GM19328 (cell line): ENCODE data around the gene TMEM255B.
"Not testable (repeated sequence)": the region's sequence is repeated elsewhere in the genome, so short reads cannot be mapped to it uniquely, and the experiment has no call there.

Experiments
- ATAC-seq: cut with Tn5 transposase; IDR thresholded peaks from one replicate; pipeline ENCODE4 v1.9.1; 2021; ENCODE audit warnings: mild to moderate bottlenecking, moderate library complexity; ENCODE audit not compliant: unreplicated experiment

TMEM255B gene

DNA sequence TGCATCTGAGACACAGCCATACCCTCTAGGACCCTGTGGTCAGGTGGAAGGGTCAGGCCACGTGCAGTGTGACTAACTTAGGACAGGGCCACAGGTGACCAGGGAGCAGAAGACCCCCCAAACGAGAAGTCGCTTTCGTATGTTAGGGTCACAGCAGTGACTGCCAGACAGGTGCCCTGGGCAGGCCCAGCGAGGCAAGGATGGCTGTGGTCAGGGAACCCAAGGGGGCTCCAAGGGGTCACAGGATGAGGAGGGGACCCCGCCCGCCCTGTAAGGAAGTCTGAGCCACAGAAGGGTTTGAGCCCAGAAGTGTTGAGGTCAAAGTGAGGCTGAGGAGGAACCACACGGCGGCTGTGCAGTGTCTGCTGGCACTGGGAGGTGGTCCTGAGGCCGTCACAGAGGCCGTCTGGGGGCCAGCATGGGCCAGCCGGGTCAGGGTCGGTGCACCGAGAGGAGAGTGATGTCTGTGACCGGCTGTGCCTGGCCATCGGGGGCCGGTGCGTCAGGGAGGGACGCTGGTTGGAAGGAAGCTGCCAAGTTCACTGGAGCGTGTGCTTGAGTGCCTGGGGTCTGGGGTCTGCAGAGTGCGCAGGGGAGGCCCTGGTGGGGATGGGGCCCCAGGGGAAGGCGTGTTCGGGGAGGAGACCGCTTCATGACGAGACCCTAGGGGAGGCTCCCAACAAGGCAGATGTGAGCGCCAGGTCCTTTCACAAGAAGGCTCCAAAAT lies 24.8 kb upstream of the TMEM255B start:
- no peak for ATAC-seq

- no peak for ATAC-seq
Measured at GRCh38 chr13:113734826-113735125, 24.2 kb upstream of the TMEM255B start.

GRCh38 chr13:113735194-113735593 lies 23.8 kb upstream of the TMEM255B start:
- no peak for ATAC-seq

GRCh38 chr13:113735750-113736149 lies 23.3 kb upstream of the TMEM255B start:
- ATAC-seq, result no peak

- ATAC-seq, result no peak
Measured at GRCh38 chr13:113736258-113736731, 22.7 kb upstream of the TMEM255B start.

- ATAC-seq, result no peak
Measured at GRCh38 chr13:113737803-113738202, 21.2 kb upstream of the TMEM255B start.

GRCh38 chr13:113739527-113740285 lies 19.3 kb upstream of the TMEM255B start:
- ATAC-seq, result no peak

- ATAC-seq, result no peak
Measured at GRCh38 chr13:113740286-113740556, 18.8 kb upstream of the TMEM255B start.

GRCh38 chr13:113740661-113741060 lies 18.4 kb upstream of the TMEM255B start:
- no peak for ATAC-seq

GRCh38 chr13:113741191-113741668 lies 17.8 kb upstream of the TMEM255B start:
- ATAC-seq, result no peak

DNA sequence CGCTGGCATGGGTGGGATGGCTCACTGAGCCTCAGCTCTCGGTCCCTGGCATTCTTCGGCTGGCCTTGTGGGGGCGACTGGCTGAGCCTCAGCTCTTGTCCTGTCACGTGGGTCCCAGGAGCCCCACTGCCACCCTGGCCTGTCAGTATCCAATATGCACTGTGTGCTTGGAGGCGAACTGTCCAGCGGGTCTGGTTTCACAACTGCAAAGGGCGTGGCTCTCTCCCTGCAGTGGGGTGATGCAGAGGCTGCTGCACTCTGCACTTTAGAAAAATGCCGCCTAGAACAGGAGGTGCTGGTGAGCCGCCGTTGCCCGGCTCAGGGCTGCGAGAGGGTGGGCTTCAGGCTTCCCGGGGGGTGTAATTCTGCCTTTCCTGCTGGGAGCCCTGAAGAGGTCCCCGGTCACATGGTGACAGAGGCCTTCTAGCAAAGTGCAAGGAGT lies 17.0 kb upstream of the TMEM255B start:
- no peak for ATAC-seq

DNA sequence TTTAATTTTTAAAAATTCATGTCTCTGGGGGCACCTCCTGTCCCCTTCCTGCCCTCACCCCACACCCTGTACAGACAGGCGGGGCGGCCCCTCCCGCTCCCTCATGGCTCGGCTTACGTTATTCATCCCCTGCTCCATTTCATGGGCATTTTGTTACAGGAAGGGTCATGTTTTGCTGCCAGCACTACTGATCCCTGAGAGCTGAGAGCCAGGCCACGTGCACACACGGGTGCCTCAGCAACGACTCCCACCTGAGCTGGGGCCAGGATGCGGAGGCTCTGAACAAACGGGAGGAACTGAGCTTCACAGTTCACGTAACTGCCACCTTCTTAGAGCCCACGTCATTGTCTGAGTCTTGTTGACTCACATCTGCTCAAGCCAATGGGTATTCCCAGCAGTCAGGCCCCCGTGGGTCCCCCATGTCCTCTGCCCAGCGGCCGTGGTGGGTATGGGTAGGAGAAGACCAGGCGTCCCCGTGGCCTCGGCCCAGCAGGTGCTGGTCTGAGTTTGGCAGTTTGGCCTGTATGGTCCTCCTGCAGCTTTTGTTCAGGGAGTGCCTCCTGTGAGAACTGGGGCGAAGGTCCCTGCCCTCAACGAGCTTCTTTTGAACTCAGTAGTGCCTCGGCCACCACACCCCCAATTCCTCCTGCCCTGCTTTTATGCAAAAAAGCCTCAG lies 16.4 kb upstream of the TMEM255B start:
- ATAC-seq, result no peak

GRCh38 chr13:113743366-113744195 lies 15.4 kb upstream of the TMEM255B start:
- no peak for ATAC-seq

DNA sequence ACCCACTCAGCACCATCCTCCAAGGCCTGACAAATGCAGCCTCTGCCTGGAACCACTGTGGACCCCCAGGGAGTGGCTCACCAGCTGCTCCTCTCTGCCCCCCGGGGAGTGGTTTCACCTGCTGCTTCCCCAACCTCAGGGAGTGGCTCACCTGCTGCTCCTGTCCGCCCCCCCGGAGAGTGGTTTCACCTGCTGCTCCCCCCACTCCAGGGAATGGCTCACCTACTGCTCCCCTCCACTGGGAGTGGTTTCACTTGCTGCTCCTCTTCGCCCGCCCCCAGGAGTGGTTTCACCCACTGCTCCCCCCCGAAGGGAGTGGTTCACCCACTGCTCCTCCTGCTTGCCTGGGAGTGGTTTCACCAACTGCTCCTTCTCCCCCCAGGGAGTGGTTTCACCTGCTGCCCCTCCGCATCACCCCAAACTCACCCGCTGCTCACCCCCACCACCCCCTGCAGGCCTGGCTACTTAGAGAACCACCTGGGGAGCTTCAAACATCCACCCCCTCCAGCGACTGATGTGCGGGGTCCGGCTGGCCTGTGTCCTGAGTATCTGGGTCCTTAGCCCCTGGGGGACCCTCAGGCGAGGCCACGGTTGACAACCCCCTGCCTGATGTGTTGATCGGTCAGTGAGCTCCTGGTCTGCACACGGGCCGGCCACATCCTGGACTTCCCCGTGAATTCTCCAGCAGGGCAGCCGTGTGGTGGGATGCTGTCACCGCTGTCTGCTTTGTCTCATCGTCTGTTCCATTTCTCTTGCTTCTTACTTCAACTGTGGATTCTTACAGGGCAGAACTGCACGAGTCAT lies 14.6 kb upstream of the TMEM255B start:
- no peak for ATAC-seq

GRCh38 chr13:113745059-113745458 lies 14.0 kb upstream of the TMEM255B start:
- no peak for ATAC-seq

- not testable (repeated sequence) for ATAC-seq
Measured at GRCh38 chr13:113745500-113746142, 13.4 kb upstream of the TMEM255B start.

GRCh38 chr13:113746143-113746525 lies 12.9 kb upstream of the TMEM255B start:
- ATAC-seq, result no peak

DNA sequence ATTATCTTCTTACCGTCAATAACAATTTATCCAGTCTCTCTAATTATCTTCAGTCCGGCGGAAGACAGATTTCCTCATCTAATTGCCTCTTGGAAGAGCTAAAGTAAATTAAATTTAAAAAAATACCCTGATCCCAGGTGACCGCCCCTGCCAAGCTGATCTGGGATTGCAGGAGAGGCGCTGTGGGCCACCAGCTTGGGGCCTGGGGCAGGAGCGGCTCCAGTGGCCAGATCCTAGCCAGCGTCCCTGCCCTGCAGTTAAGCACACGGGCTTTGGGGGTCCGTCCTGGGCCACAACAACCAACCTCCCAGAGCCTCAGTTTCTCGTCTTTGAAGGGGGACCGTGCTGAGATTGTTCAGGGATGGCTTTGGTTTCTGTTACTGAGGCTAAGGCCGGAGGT lies 12.4 kb upstream of the TMEM255B start:
- ATAC-seq, result no peak

GRCh38 chr13:113747291-113747833 lies 11.7 kb upstream of the TMEM255B start:
- ATAC-seq, result no peak
